Hematopoietic multipotent progenitor cell treated with erythropoietin and hydrocortisone succinate and interleukin-3 and kit ligand, for 8 days (in vitro differentiated cells): ENCODE measurements around the gene SYNE2.
"Not testable (repeated sequence)": the region's sequence is repeated elsewhere in the genome, so short reads cannot be mapped to it uniquely, and the experiment has no call there.

Experiments used
- DNase-seq: peaks from one replicate; pipeline ENCODE4 v3.0.0-alpha.2; 2015

SYNE2 gene

DNA sequence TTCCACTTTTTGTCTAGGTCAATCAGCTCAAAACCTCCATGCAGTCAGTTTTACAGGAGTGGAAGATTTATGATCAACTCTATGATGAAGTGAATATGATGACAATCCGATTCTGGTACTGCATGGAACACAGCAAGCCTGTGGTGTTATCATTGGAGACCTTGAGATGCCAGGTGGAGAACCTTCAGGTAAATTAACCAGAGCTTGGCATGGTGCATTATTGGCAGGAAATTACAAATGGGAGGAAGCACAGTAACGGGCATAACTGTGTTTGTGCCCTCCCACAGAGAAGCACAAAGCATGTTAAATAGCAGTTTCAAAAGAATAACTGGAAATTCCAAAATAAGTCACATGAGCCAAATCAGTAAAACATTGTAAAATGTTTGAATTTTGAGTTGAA is 305.8 kb downstream of the SYNE2 start:
- DNase-seq = no peak

DNA sequence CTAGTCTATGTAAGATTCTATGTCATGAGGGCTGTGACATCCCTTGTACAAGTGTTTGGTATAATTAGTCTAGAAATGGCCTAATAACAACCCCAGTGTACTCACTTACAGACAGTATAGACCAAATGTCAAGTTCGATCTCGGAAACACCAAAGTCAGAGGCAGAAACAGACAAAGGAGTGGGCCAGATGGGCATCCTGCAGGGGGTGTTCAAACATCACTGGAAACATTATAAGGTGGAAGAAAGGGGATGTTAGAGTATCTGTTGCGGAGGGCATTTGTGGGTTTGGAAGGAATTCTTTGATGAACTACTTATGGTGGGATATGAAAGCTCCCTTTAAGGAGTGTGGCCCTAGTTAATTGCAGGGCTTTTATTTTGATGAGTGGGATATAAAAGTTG is 306.8 kb downstream of the SYNE2 start:
- no peak for DNase-seq

DNA sequence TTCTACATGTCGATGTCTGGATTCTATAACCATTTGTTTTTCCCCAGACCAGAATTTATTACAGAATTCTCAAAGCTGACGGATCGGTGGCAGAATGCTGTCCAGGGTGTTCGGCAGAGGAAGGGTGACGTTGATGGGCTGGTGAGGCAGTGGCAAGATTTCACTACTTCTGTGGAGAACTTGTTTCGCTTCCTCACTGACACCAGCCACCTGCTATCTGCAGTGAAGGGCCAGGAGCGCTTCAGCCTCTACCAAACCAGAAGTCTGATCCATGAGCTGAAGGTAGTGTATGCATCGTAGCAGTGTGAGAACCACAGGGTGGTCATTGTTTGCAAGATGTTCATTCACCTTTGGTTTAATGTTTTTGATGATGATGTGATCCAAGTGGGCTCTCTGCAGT is 317.4 kb downstream of the SYNE2 start:
- DNase-seq = no peak

DNA sequence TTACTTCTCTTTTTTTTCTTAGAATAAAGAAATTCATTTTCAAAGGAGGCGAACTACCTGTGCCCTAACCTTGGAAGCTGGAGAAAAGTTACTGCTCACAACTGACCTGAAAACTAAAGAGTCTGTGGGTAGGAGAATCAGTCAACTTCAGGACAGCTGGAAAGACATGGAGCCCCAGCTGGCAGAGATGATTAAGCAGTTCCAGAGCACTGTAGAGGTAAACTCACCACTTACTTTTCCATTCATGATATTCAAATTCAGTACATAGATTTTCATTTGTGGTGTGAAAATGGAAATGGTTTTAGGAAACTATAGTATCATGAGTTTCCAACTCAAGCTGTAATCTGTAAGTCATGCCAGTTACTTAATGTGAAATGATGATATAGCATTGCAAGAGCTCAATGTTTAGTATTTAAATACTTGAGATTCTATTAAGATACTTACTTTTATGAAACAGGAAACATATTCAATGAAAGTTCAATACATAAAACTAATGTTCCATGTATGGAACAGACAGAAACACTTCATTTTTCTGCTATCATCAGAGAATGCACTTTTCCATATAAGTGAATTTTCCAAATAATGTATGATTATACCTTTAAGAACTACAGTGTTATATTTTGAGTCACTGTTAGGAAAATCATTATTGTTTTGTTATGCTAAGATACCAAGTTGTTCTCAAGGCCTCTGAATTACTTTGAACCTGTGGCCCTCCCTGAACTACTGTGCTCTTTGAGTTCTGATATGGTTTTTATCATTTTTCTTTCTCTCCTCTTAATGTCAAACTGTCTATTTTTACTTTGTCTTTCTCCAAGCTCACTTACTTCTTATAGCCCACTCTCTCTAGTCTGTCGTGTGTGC is 322.3 kb downstream of the SYNE2 start:
- no peak for DNase-seq

DNA sequence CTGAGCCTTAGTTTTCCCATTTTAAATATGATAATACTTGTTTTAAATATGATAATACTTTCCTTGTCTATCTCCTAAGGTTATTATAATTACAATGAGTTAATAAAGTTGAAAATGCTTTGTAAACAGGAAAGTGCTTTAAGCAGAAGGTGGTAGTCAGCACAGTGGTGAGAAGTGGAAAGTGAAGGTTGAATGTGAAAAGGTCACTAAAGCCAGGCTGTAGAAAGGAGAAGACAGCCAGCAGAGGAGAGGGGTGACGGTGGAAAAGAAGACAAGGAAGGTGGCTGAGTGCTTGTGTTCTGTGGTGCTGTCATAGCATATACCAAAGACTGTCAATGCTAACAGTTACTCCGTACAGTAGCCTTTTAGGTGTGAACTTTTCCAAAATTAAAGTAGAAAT is 323.5 kb downstream of the SYNE2 start:
- no peak for DNase-seq

DNA sequence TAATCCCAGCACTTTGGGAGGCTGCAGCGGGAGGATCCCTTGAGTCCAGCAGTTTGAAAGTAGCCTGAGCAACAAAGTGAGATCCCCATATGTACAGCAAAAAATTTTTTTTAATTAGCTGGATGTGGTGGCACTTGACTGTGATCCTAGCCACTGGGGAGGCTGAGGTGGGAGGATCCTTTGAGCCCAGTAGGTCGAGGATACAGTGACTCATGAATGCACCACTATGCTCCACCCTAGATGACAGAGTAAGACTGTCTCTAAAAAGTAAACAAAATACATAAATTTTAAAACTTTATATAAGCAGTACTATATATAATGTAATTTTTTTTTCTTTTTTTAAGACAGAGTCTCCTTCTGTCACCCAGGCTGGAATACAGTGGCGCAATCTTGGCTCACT is 326.0 kb downstream of the SYNE2 start:
- no peak for DNase-seq

DNA sequence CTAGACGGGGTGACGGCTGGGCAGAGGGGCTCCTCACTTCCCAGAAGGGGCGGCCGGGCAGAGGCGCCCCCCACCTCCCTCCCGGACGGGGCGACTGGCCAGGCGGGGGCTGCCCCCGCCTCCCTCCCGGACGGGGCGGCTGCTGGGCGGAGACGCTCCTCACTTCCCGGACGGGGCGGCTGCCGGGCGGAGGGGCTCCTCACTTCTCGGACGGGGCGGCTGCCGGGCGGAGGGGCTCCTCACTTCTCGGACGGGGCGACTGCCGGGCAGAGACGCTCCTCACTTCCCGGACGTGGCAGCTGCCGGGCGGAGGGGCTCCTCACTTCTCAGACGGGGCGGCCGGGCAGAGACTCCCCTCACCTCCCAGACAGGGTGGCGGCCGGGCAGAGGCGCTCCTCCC is 330.1 kb downstream of the SYNE2 start:
- DNase-seq = not testable (repeated sequence)

DNA sequence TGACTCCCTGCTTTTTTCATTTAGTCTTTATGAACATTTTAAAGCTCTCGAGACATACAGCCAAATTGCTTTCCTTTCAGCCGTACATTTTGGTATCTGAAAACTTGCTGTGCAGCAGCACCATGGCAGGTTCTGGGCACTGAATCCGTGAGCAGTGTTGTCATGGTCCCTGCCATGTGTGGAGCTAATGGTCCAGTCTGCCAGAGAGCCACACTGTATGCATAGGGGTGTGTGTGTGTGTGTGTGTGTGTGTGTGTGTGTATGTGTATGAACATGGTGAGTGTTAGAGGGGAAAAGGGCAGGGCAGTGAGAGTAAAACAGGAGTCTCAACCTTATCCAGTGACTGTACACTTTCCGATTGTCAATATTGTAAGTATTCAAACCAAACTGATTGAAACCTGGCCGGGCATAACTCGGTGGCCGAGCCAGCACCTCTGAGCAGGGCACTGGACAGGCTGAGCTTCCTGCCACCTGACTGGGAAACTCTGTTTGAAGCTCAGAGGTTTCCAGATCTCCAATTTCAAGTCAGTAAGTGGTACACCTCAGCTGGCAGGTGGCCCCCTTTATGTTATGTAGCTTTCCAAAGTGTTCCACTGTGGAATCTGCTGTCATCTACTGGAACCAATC is 331.4 kb downstream of the SYNE2 start:
- DNase-seq = no peak

DNA sequence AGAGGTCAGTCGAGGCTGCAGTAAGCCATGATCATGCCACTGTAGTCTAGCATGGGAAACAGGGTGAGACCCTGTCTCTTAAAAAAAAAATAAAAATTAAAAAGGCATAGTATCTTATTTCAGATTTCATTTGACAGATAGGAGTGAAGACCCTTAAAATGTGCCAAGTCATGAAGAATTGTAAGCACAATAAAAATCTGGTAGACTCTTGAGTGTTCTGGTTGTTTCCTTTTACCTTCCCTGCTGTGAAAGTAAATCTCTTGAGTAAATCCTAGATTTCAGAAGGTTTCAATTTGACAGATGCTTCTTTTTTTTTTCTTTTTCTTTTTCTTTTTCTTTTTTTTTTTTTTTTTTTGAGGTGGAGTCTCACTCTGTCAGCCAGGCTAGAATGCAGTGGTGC is 332.4 kb downstream of the SYNE2 start:
- no peak for DNase-seq

DNA sequence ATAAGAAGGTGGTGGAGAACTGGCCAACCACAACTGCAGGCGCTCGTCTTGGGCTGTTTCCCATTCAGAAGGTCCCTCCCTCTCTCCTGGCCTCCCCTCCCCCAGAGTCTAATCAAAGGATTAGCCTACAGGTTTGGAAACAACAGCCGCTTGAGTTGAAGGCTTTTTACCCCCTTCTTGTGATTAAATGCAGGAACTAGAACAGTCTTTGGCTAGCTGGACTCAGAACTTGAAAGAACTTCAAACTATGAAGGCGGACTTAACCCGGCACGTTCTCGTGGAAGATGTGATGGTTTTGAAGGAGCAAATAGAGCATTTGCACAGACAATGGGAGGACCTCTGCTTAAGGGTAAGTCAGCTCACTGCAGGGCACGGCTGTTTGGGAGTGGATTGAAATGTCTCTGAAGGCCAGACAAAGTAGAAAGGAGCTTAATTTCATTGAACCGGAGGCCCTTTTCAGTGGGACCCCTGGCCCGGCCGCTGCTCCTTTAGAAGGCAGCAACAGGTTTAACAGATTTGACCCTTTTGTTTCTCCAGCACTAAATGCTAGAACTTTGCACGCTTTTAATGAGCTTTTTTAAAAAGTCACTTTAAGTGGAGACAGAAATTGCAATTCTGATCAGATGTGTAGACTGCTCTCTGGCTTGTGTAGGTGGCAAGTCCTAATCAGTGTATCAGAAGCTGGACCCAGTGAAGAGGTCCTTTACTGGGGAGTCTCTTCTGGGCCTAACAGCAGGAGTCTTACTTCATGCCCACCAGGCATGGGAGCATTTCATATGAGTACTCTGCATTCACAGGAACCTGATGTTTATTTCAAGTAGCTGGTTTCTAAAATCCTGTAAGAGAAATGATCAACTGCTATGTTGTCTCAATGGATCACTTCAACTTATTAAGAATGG is 333.7 kb downstream of the SYNE2 start:
- DNase-seq = no peak

DNA sequence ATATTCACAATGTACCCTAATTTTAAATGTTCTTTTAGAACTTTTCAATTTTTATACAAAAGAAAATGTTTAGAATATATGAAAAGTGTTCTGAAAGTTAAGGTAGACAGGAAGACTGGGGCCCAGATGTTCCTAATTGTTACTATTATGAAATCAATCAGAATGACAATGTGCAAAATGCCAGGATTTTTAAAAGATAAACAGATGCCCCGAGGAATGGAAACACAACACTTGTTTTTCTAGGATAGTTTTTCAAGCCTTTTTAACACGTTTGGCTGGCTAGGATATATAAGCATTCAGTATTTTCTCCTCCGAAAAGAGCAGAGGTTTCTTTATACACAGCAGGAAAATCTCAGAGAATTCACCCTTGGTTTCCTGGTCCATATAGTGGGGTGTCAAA is 334.5 kb downstream of the SYNE2 start:
- DNase-seq = no peak

DNA sequence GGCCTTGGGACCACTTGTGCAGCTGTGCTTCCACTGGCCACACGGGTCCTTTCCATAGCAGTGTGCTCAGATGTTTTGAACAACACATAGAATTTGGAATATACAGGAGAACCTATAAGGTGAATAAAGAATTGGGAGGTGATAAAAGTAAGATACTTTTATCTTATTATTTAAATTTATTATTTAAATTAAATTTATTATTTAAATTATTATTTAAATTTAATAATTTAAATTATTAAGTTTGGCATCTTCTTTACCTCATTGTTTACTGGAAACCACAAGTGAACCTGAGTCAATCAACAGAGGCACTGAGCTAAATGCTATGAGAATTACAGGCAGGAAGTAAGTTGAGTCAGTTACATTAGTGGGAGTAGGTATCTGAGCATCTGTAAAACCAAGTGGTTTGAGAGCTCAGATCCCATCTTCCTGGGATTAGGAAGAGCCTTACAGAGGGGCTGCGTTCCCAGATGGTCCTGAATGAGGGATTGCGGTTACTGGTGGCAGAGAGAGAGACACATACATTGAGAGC is 338.2 kb downstream of the SYNE2 start:
- no peak for DNase-seq

DNA sequence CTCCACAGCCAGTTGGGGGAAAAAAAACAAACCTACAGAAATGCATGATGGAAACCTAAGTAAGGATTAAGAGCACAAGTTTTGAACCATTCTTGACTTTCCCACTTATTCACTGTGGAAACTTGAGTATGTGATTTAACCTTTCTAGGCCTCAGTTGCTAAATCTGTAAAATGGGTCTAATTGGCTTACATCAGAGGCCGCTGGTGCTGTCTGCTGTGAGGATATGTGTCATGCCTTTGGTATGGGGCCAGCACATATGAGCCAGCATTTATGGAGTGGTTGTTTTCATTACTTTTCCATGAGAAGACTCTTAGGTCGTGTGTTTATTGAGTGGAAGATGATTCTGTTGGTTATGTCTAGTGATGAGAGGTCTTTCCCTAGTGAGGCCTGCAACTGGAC is 339.0 kb downstream of the SYNE2 start:
- DNase-seq = peak; percentile 13

DNA sequence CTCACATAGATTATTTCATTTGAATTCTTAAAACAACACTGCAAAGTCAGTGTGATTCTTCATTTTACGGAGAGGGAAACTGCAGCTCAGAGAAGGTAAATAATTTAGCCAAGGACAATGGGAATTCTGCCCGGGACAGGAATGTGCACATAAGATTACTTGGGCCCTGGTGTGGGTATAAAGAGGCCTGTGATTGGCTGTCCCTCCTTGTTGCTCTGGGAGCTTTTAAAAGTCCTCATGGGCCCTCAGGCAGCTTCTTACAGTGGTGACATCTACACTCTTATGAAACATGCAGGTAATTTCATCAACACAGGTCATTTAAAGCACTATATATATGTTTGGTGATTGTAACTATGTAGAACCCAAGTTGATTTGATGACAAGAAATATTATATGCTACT is 341.0 kb downstream of the SYNE2 start:
- DNase-seq = no peak

DNA sequence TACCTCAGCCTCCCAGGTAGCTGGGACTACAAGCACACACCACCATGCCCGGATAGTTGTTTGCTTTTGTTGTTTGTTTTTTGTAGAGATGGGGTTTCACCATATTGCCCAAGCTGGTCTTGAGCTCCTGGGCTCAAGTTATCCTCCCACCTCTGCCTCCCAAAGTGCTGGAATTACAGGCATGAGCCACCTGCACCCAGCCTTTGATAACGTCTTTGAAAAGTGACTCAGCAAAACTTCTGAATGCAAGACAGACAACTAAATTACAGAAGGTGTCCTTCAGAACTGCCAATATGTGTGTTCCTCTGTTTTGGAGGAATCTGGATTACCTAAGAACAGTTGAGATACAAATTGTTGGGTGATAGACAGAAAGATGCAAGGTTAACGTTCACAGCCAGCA is 341.6 kb downstream of the SYNE2 start:
- no peak for DNase-seq

DNA sequence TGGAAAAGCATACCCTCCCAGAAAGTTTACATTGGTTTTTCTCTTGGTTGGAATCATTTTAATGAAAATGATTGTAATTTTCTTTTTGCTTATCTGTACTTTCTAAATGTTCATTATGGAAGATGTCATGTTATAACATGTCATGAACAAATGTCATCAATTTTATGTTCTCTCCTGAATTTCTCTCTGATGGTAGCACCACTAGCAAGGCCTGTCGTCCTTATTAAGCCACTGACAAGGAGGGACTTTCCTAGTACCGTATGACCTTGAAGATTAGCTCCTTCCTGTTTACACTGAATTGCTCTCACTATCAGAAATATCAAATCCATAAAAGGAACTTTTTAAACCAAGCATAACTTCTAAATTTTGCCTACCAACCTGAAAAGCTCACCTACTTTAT is 342.4 kb downstream of the SYNE2 start:
- no peak for DNase-seq

DNA sequence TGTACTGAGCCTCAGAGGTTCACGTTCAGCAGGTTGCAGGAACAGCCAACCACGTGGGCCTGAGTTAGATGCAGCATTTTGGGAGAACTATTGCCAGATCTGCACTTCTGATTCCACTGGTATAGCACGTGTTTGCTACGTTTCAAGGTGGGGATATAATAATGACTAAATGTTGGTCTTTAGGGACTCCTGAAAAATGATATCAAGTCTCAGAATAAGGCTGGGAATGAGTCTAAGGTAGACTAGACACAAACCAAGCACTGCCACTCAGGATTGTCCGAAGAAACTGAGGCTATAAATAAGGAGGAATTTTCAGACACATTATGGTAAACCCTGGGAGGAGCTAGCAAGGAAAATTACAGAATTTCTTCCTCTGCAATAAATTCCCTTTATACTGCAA is 343.3 kb downstream of the SYNE2 start:
- no peak for DNase-seq

DNA sequence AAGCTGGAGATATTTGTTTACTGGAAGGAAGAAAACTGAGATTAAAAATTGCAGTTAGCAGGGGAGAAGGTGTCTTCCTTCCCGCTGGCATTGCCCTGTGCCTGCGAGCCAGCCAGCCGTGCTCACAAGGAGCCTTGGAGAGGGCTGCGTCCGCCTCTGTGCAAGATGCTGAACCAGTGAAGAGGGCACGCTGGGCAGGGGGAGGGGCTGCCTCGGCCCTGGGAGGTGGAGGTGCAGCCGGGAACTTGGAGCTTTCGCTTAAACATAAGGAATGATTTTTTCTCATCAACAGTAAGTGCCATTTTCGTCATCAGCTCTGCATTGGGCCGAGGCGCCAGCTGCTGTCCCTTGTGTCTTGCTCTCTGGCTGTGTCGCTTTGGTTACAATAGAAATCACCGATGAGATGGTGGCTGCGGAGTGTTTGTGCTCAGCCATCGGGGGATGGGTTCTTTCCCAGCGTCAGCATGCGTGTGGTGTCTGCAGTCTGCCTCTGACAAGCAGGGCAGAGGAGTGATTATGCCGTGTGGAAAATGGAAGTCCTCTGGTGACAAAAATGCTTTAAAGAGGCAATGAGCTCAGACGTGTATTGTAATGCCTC is 344.1 kb downstream of the SYNE2 start:
- no peak for DNase-seq

DNA sequence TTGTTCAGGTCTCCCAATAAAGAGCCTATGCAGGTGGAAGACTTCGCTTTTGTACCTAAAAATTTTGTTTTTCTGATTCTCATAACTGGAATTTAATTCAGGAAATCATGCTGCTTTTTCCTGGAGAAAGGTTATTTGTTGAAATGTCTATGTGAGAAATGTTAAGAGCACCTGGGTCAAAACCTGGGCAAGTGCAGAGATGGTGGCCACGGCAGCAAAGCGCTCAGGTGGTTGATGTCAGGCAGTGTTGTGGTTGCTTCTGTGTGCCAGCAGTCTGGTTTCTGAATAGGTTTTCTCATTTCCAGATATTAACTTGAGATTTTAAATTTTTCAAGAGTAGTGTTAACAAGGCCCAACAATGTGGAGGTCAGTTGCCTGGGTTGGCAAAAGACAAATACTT is 345.2 kb downstream of the SYNE2 start:
- DNase-seq = no peak

DNA sequence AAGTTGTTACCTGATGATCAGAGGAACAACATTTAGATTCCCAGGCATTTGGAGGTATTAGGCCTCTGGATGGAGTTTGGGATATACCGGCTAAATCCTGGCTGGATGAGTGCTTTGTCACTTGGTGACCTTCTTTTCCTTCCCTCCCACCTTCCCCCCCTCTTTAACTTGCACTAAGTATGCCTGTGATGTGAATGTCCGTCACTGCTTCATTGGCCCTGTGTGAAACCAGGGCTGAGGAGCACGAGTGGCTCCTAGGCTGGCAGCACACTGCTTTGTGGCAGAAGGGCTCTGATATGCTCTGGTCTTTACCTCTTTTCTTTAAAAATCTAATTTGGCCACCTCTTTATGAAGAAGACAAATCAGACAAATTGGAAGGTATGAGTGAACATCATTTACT is 345.7 kb downstream of the SYNE2 start:
- DNase-seq = no peak

DNA sequence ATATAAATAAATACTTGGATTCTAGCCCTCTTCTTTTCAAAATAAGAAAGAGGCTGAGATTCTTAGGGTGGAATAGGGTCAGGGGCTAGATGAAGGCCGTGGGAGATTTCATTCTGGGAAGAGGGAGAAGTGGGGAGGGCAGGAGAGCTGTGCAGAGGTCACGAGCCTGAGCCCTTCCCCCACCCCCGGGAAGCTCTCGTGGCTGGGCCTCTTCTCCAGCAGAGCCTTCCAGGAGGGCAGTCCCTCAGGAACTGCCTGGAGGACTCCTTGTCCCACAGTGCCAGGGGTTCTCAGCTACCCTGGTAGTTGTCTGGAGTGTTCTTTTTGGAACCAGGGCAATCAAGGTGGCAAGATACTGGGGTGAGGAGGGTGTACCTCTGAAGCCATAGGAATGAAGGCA is 347.4 kb downstream of the SYNE2 start:
- DNase-seq = no peak

DNA sequence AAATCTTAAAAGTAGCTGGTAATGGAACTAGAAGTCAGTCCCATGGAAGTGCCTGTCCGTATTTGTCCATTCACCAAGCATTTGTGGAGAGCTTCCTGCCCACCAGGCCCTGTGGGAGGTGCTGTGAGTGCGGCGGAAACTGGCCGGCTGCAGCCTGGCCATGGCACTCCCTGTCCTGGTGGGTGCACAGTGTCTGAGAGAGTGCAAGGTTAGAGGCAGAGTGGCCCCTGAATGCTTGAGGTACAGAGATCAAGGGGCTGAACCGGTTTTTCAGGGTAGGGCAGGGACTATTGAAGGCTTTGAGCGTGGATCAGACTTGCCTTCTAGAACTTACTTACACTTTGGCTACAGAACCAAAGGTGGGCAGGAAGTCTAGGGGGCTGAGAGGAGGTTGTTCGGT is 348.5 kb downstream of the SYNE2 start:
- DNase-seq = no peak

DNA sequence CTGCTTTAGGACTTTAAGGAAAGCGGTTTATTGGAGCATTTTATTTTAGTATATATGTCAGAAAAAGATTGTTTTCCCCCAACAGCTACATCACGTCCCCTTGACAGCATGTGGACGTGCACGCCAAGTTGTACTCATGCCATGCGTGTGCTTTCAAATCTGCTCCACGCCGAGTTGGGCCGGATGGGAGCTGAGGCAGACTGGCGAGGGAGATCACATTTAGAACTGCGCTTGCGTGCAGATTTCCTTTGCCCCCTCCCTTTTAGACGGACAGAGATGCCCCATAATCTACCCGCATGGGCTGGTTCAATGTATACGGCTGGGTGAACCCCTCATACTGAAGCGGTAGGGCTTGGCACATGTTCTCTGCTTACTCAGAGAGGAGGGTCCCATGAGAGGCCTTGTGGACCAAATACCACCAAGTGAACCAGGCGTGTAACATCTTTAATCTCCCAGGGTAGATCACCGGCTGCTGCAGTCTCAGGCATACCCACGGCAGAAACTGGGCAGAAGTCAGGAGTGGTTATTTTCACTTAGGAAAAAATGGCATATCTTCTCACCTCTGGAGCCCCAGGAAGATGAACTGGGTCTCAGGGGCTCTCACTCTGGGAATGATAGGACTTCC is 349.2 kb downstream of the SYNE2 start:
- DNase-seq = no peak
